Activated CD4-positive, CD25-positive, alpha-beta regulatory T cell treated with anti-CD3 and anti-CD28 coated beads, Interleukin-2, amount 50 U/mL, for 24 hours (primary cell): ENCODE measurements around the gene DNAJC4.
A peak's percentile ranks its signal among the peaks of the same experiment; 100 is the strongest.

Source experiments
- ATAC-seq, 2 donors: fragments of 150-1000 bp; cut with Tn5 transposase; one replicate each; pipeline ENCODE4 v1.10.0; 2021; ENCODE audit warnings: mild to moderate bottlenecking in 1 of 2, moderate library complexity in 1 of 2

Gene DNAJC4

DNA sequence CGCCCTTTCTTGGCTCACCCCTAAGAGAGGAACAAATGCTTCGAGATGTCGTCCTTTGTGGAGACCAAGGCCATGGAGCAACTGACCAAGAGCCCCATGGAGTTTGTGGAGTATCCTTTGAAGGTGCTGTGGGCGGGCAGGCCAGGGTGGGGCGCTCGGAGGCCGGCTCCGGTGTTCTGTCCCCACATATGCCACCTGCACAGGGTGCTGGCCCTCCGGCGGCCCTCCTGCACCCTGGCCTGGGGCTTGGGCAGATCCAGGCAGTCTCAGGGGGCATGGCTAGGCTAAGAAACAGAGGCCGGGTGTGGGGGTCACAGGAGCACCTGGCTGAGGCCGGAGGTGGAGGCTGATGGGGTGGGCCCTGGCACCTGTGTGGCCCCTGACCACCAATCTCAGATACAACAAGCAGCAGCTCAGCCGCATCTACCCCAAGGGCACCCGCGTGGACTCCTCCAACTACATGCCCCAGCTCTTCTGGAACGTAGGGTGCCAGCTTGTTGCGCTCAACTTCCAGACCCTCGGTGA lies 31.3 kb downstream of the DNAJC4 start:
- ATAC-seq = no peak

DNA sequence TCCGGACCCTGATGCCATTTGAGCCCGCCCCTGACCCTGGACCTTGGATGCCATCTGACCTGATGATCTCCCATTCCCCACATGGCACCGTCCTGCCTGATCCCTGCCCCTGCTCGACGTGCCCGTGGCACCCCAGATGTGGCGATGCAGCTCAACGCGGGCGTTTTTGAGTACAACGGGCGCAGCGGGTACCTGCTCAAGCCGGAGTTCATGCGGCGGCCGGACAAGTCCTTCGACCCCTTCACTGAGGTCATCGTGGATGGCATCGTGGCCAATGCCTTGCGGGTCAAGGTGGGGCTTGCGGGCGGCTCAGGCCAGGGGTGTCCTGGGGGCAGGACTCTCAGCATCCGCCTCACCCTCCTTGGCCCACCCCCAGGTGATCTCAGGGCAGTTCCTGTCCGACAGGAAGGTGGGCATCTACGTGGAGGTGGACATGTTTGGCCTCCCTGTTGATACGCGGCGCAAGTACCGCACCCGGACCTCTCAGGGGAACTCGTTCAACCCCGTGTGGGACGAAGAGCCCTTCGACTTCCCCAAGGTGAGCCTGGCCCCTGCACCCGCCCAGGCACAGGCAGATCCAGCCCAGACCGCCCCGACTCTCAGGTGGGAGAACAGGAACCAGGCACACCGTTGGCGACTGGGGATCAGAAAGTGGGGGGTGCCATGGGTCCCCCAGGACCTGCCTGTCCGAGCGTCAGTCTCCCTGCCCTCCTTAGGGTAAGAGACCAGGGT lies 32.1 kb downstream of the DNAJC4 start:
- ATAC-seq = no peak

DNA sequence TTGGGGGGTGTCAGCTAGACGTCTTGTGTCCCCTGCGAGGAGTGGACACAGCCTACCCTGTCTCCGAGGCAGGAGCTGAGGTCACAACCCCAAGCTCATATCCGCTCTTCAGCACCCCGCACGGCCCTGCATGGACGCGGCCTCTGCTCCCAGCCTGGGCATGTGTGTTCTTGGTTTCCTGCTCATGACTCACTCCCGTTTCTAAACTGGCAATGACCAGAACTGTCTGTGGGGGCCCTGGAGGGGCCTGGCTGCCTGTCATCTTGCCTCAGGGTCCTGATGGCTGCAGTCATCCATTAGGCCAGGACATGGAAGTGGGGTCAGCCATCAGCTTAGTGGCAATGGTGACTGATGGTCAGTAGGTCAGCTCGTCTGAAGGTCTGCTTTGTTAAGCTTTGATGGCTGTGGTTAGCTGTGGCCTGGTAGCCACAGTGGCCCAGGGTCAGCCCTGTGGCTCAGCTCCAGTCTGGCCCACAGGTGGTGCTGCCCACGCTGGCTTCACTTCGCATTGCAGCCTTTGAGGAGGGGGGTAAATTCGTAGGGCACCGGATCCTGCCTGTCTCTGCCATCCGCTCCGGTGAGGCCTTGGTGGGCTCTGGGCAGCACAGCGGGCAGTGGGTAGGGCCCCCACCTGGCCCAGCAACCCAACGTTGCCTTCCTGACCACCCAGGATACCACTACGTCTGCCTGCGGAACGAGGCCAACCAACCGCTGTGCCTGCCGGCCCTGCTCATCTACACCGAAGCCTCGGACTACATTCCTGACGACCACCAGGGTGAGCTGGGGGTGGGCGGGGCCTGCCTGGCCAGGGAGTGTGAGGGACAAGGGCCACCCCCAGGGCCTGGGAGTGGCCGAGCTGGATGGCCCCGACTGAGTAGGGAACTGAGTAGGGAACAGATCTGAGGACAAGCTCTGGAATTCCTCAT lies 32.9 kb downstream of the DNAJC4 start:
- ATAC-seq = no peak

DNA sequence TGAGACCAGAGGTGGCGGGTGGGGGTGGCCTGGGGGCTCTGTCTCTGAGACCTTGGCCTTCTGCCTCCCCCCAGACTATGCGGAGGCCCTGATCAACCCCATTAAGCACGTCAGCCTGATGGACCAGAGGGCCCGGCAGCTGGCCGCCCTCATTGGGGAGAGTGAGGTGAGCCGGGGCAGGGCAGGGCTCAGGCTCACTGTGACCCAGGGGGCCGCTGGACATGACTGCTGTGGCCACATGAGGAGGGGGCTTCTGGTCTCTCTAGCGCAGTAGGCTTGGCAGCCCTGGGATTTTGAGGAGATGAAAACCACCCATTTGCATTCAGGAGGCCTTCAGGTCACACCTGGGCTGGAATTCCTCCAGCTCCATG lies 33.6 kb downstream of the DNAJC4 start:
- ATAC-seq = no peak

DNA sequence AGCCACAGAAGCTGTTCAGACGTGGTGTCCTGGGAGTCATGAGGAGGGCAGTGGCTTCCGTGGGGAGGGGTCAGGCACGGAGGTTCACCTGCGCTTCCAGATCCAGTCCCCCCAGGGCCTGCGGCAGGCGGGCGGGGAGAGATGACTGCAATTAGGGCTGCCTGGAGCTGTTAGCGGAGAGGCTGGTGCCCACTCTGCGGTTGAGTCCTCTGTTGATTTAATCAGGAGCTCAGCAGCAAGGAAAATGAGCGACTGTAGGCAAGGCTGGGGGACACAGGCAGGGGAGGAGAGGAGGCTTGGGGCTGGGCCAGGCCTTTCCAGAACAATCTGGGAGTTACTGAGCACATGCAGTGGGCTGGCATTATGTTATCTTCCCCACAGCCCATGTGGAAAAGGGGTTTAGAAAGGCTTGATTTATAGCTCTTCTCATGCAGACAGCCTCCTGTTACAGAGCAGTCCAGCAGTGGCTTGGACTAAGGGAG lies 34.1 kb downstream of the DNAJC4 start:
- no peak for ATAC-seq

DNA sequence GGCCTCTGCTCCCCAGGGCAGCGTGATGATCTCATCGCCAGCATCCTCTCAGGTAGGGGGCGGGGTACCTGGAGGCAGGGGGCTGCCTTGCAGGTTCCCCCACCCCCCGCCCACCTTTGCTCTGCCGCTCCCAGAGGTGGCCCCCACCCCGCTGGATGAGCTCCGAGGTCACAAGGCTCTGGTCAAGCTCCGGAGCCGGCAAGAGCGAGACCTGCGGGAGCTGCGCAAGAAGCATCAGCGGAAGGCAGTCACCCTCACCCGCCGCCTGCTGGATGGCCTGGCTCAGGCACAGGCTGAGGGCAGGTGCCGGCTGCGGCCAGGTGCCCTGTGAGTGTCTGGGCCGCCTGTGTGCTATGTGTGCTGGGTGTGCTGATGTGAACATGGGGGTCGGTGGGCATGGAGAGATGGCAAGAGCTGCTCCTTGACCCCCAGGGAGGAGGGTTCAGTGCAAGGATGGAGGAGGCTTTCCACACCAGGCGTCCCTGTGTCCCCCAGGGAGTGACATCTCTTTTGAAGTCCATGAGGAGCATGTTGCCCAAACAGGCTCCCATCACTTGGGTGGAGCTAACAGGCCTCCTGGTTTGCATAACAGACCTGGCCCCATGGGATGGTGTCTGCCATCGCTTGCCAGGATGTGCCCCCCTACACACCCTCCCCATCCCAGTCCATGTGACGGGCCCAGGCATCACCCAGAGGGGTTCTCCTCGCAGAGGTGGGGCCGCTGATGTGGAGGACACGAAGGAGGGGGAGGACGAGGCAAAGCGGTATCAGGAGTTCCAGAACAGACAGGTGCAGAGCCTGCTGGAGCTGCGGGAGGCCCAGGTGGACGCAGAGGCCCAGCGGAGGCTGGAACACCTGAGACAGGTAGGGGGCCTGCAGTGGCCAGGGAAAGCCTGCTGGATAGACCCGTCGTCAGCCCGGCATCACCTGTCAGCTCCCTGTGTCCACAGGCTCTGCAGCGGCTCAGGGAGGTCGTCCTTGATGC lies 35.1 kb downstream of the DNAJC4 start:
- ATAC-seq = no peak

DNA sequence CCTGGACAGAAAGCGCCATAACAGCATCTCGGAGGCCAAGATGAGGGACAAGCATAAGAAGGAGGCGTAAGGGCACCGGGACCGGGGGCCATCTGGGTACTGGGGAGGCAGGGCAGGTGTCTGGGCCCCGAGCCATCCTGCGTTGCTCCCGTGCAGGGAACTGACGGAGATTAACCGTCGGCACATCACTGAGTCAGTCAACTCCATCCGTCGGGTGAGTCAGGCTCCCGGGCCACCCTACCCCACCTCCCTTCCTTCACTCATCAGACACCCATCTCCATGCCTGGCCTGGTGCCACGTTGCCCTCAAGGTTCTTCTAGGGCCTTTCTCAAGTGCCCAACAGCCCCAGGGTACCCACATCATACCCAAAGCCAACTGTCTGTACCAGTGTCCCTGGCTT lies 36.0 kb downstream of the DNAJC4 start:
- no peak for ATAC-seq

DNA sequence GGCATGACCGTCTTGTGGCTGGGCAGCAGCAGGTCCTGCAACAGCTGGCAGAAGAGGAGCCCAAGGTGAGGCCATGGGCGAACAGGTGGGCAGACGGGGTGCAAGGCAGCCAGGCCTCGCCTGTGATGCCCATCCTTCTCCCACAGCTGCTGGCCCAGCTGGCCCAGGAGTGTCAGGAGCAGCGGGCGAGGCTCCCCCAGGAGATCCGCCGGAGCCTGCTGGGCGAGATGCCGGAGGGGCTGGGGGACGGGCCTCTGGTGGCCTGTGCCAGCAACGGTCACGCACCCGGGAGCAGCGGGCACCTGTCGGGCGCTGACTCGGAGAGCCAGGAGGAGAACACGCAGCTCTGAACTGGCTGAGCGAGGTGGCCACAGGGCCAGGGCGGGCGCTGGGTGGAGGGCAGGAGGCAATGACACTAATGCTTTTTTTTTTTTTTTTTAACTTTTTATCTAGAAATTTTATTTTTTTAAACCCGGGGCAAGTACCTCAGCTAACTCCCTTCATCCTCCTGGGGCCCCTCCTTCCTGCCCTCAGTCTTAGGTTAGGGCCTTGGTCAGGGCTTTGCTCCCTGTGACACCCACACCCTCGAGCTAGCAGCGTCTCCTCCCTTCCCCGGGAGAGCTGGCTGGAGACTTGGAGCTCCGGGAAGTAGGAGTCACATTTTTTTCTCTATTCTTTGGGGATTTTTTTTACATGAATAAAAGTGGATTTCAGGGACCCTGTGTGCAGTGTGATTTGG lies 37.0 kb downstream of the DNAJC4 start:
- no peak for ATAC-seq

DNA sequence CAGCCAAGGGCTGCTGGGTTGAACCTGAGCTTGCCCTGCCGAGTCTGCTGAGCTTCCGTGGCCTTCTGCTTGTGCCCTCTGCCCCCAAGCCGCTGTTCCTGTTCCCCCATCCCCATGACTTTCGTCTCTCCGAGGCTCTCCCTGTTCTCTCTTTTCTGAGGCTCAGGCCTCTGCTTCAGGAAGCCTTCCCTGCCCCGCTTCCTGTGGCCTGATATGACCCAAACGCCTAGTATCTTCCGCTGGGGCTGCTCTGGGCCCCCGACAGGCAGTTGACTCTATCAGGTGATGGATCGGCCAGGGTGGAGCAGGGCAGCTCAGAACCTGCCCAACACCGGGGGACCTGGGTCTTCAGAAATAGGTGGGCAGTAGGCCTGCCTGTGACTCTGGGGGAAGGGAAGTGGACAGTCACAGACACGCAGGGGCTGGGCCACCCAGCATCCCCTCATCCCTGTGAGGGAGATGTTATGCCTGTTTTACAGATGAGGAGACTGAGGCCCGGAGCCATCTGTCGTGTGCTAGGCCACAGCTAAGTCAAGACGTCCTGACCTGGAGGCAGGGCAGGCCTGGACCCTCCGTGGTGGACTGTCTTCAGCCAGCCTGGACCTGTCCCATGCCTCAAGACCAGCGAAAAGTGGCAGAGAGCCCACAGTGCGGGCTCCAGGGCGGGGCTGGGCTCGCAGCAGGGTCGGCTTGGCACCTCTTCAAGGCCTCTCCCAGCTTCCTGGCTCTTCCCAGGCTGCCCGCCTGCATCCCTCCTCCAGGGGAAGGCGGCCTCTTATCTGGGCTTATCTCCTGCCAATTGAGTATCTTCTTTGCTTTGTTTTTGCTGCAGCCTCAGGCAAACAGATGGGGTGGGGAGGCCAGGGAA lies 37.9 kb downstream of the DNAJC4 start:
- ATAC-seq = no peak

DNA sequence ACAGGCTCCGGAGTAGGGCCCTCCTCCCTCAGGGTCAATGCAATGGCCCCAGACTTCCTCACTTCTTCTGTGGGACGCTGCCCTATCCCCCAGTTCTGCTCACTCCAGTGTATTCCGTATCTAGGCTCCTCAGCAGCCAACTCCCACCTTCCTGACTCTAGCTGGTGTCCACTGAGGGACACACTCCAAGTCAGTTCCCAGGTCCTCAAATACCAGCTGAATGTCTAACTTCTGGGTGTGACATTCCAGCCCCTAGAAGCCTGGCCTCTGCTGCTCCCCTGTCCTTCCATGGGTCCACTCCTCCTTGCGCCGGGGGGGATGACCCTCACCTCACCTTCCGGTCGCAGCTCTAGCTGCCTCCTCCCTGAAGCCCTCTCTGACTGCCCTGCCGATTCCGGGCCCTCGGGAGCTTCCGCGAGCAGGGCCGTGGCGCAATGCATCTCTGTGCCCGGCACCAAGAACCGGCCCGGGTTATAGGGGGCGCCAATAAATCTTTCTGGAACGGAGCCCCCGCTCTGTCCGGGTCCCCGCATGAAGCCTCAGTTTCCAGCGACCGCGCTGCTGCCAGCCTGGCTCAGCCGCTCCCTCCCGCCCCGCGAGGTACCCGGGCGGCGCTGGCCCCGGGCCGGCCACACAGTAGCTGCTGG lies 38.7 kb downstream of the DNAJC4 start:
- peak; percentile 1 to 13 for ATAC-seq

DNA sequence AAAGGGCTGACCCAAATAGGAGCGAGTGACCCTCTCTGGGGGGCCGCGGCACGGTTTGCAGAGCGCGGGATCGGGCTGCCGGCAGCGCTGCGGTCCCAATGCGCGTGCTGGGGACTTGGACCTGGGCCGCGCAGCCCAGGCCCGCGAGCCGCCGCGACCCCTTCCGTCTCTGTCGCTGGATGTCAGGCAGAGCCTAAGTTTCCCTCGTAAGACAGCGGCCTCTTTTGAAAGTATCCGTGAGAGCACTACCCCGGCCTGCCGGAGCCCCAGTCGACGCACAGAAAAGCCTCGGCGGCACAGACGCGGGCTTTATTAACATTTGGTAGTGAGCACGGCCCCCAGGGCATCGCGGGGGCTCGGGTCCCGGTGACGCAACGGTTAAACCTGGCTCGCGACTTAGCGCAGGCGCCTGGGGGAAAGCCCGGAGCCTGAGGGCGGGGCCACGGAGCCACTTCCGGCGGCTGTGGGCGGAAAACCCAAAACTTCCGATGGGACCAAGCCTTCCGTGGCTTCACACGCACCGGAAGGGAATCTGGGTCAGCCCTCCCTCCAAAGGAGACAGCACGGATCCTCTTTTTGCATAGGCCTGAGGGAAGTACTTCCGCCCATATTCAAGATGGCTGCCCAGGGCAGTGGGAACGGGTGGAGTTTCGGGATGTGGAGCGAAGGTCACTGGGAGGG lies 39.3 kb downstream of the DNAJC4 start:
- ATAC-seq = peak; percentile 81 to 83

DNA sequence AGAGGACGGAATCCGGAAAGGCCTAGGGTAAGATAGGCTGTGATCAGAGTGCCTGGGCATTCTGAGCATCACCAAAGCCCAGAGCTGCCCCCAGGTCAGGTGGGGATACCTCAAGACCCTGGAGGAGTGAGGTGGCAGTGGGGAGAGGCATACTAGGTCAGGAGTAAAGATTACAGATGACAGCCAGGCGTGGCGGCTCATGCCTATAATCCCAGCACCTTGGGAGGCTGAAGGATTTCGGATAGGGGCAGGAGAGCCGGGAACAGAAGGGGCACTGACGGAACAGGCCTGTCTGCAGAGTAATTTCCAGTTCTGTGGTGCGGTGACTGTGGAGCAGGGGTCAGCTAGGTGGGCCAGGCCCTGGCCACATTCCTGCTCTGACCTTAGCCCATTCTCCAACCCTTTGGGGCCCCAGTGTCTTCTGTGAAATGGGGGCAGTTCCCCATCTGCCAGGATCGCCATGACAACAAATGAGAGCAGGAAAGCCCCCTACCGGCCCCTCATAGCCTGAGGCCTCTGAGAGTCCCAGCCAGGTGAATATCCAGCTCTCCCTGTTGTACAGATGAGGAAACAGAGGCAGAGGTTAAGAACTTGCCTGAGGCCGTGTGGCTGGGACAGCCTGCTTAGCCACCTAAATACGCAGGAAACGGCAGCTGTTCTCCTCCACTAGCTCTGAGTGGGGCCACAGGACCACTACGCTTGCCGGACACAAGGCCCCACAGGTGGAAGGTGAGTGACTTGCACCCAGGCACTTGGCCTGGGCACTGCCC lies 44.9 kb downstream of the DNAJC4 start:
- ATAC-seq = no peak

DNA sequence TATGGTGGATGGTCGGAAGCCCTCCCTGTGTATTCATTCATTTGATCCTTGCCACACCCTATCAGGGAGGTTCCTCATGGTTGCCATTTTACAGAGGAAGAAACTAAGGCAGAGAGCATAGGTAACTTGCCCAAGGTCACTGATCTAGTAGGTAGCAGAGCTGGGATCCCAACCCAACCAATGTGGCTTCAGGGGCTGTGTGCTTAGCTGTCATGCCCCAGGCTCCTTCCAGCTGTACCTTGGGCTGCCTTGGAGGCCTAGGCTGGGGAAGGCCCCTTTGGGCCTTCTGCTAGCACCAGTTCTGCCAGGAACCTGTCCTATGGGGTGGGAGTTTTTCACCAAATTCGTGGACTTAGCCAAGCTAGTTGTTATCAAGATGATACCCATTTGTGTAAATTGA lies 45.5 kb downstream of the DNAJC4 start:
- ATAC-seq = no peak

DNA sequence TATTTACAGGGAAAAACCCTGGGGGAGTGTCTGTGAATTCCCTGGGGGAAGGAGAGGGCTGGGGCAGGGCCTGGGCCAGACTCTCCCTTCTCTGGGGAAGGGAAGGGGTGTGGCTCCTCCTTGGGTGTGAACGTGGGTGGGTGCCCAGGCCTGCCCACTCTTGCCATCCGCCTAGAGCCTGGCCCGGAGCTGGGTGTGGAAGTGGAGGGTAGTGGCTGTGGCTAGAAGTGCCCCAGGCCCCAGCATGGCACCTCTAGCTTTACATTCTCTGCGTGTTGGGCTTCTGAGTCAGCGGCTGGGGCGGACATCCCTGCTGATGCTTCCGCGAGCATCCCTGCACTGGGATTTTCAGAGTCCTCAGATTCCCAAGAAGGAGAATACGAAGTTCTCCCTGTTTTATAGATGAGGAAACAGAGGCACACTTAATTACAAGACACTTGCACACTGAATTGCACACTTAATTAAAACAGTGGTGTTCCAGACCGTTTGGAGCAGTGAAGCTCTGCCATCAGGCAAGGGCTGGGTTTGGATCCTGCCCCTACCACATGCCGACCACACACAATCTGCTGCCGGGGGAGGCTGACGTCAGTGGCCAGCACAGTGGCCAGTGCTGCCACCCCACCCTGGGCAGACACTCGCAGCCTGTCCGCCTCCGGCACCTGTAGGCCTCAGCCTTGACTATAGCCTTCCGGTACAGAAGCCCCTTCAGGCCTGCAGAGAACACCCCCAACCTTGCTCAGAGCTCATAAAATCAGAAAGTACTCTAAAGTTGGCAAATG lies 46.5 kb downstream of the DNAJC4 start:
- ATAC-seq = no peak

DNA sequence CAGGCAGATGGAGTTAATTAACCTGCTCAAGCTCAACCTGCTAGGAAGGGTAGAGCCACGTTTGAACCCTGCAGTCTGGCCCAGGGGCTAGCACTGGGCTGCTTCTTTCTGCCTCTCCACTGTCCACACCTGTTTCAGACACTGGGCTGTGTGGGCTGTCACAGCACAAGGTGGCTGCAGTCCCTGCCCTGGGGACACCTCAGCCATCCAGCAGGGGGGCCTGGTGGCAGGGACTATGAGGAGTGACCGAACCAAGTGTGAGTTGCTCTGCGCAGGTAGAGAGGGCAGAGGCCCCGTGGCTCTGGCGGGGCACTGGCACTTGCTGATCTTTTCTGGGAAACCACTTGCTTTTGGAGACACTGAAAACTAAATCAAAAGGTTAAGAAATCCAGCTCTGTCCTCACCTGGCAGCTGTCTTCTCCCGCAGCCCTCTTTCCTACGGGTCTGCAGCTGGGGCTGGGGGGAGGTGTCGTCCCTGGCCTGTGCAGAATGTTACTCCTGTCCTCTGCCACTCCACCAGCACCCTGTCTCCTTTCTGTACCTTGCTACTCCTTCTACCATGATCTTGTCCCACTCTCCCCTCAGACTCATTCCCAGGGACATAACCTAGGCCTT lies 48.3 kb downstream of the DNAJC4 start:
- no peak for ATAC-seq

DNA sequence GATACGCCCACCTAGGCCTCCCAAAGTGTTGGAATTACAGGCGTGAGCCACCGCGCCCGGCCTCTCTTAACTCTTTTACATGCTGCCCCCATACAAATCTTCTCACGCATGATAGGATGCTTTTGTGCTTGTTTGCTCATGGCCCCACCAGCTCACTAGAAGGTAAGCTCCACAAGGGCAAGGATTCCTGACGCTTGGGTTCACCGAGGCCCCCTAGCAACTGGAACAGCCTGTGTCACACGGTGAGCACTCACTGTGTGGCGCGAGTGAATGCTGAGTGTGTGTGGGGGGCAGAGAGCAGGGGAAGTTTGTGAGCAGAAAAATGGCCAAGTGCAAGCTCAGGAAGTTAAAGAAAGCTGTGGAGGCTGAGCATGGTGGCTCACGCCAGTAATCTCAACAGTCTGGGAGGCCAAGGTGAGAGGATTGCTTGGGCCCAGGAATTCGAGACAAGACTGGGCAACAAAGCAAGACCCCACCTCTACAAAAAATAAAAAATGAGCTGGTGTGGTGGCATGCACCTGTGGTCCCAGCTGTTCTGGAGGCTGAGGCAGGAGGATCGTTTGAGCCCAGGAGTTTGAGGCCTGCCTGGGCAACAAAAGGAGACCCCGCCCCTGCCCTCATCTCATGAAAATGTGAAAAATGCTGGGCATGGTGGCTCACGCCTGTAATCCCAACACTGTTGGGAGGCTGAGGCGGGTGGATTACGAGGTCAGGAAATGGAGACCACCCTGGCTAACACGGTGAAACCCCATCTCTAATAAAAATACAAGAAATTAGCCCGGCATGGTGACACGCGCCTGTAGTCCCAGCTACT lies 51.8 kb downstream of the DNAJC4 start:
- no peak for ATAC-seq

DNA sequence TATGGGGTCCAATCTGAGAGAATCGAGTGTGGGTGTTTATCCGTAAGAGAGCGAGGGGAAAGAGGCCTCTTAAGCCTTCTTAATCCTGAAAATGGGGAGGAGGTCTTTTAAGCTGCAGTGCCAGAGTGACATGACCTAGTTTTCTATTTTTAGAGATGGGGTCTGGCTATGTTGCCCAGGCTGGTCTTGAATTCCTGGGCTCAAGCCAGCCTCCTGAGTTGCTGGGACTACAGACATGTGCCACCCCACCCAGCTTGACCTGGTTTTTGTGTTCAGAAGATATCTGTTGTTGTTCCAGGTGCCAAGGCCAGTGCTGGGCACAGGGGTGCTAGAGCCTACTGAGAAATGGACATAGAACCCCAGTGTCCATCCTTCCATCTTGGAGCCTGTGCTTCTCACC lies 52.7 kb downstream of the DNAJC4 start:
- ATAC-seq = no peak
